PC-3 (cell line): Measurements from ENCODE around the gene KIAA0930. TPM values are rescaled to one million over a fixed set of nuclear protein-coding genes. Genes with fewer than 3 reads are reported as not detected.

Experiments
- ATAC-seq: fragments of 200-7000 bp; cut with Tn5 transposase; 2 replicates; pipeline ENCODE4 v1.9.1; 2020; ENCODE audit warnings: mild to moderate bottlenecking, moderate library complexity
- BruUV-seq: library from RNA; stranded (reverse); fragments of 400-500 nt; replicated peaks from 2 replicates; lab custom pipeline; 2021; lab: Mats Ljungman, UMichigan
- CTCF ChIA-PET: fragments of 300-600 bp; sonication (Branson Sonifier 250); formaldehyde crosslinking; loops from one replicate; lab custom pipeline; 2022; ENCODE audit warnings: antibody characterized with exemption; lab: Charles Lee
- POLR2A ChIA-PET: fragments of 300-600 bp; sonication (Branson Sonifier 250); formaldehyde crosslinking; loops from one replicate; lab custom pipeline; 2022; ENCODE audit warnings: antibody characterized with exemption; ENCODE audit not compliant: unreplicated experiment; lab: Charles Lee
- DNase-seq: peaks from one replicate; pipeline ENCODE4 v3.0.0-alpha.2; 2015
- H2AFZ ChIP-seq: fragments of 300-600 bp; sonication (generic); 2 replicates; pipeline ENCODE4 v1.6.0; 2016; ENCODE audit warnings: antibody characterized with exemption, low read length
- H3F3A ChIP-seq: fragments of 300-600 bp; sonication (generic); one replicate; pipeline ENCODE4 v1.6.0; 2017; ENCODE audit warnings: antibody characterized with exemption, low read length, control low read depth, mild to moderate bottlenecking; ENCODE audit not compliant: unreplicated experiment
- H3K27ac ChIP-seq: fragments of 300-600 bp; sonication (generic); 2 replicates; pipeline ENCODE4 v1.5.1; 2016; ENCODE audit warnings: mild to moderate bottlenecking, low read length
- H3K27me3 ChIP-seq: fragments of 300-600 bp; sonication (generic); 2 replicates; pipeline ENCODE4 v1.6.1; 2016; ENCODE audit warnings: low read length, mixed read lengths
- H3K36me3 ChIP-seq: fragments of 300-600 bp; sonication (generic); 2 replicates; pipeline ENCODE4 v1.6.1; 2016; ENCODE audit warnings: low read depth, mixed run types, low read length, mixed read lengths
- H3K4me1 ChIP-seq: fragments of 300-600 bp; sonication (generic); 2 replicates; pipeline ENCODE4 v1.5.1; 2016; ENCODE audit warnings: low read length; ENCODE audit not compliant: insufficient read depth
- H3K4me2 ChIP-seq: fragments of 300-600 bp; sonication (generic); 2 replicates; pipeline ENCODE4 v1.6.0; 2016; ENCODE audit warnings: low read length
- H3K4me3 ChIP-seq: fragments of 300-600 bp; sonication (generic); 2 replicates; pipeline ENCODE4 v1.5.1; 2016; ENCODE audit warnings: mild to moderate bottlenecking, low read length, mixed read lengths
- H3K79me2 ChIP-seq: fragments of 300-600 bp; sonication (generic); 2 replicates; pipeline ENCODE4 v1.6.1; 2017; ENCODE audit warnings: low read length, mixed read lengths
- H3K9ac ChIP-seq: fragments of 300-600 bp; sonication (generic); 2 replicates; pipeline ENCODE4 v1.6.0; 2016; ENCODE audit warnings: mild to moderate bottlenecking, low read length
- H3K9me2 ChIP-seq: fragments of 300-600 bp; sonication (generic); replicated peaks from 2 replicates; pipeline ENCODE4 v1.6.1; 2016; ENCODE audit warnings: mixed run types, low read length, mixed read lengths
- H3K9me3 ChIP-seq: fragments of 300-600 bp; sonication (generic); 2 replicates; pipeline ENCODE4 v1.6.1; 2016; ENCODE audit warnings: low read length, mixed read lengths
- H4K20me1 ChIP-seq: fragments of 300-600 bp; sonication (generic); 2 replicates; pipeline ENCODE4 v1.6.1; 2016; ENCODE audit warnings: low read length, mixed read lengths
- CTCF ChIP-seq: fragments of 300-600 bp; sonication (generic); conservative IDR thresholded peaks from 2 replicates; pipeline ENCODE4 v1.5.1; 2017; ENCODE audit warnings: antibody characterized with exemption, low read depth, mild to moderate bottlenecking, low read length
- EZH2 ChIP-seq: fragments of 300-600 bp; sonication (generic); IDR thresholded peaks from one replicate; pipeline ENCODE4 v1.6.1; 2017; ENCODE audit warnings: antibody characterized with exemption, mild to moderate bottlenecking, low read length; ENCODE audit not compliant: unreplicated experiment
- EZH2phosphoT487 ChIP-seq: fragments of 300-600 bp; sonication (generic); IDR thresholded peaks from 2 replicates; pipeline ENCODE4 v1.6.1; 2018; ENCODE audit warnings: mild to moderate bottlenecking, antibody characterized with exemption, low read length, borderline replicate concordance
- intact Hi-C: fragments of 100-400 bp; cut with micrococcal nuclease; formaldehyde crosslinking; loops from 2 replicates; pipeline ENCODE4 v1.9.0; 2023
- total RNA-seq: library from RNA; depleted of rRNA; stranded (reverse); fragments of >200 nt; gene quantifications from 2 replicates; pipeline ENCODE4 v1.2.3, GENCODE V29; 2014

KIAA0930 gene
- total RNA-seq, 1 experiment from 2014 or later = 29.8 TPM

- ChIA-PET CTCF (no interaction called here), POLR2A (no interaction called here)
- Histone ChIP-seq H3K4me2 (no peak overlapping the region), H3K4me3 (no peak overlapping the region), H3K4me1 (peaks cover 19% of the 10 kb centered on the region), H4K20me1 (no peaks in the 10 kb centered on the region), H3K36me3 (no peaks in the 10 kb centered on the region), H3K27me3 (no peaks in the 10 kb centered on the region), H3K9me3 (no peaks in the 10 kb centered on the region), H3K79me2 (no peaks in the 10 kb centered on the region), H3F3A (no peaks in the 10 kb centered on the region), H3K9ac (no peak overlapping the region), H3K27ac (no peak overlapping the region), H3K9me2 (no peaks in the 10 kb centered on the region), H2AFZ (no peak overlapping the region)
- BruUV-seq = no TSS peak
- DNase-seq (no peak), ATAC-seq (no peak)
- intact Hi-C loops = no loop called here
- no peak for TF ChIP-seq EZH2phosphoT487
- TF ChIP-seq EZH2 = no peak
- no peak for TF ChIP-seq CTCF
These were observed 29.3 kb downstream of the KIAA0930 start for GRCh38 chr22:45211435-45211834.

GRCh38 chr22:45210991-45211390 is 29.7 kb downstream of the KIAA0930 start:
- H3K9ac ChIP-seq = no peak overlapping the region
- H3K27me3 ChIP-seq = no peaks in the 10 kb centered on the region
- no peaks in the 10 kb centered on the region for H3F3A ChIP-seq
- CTCF ChIA-PET = no interaction called here
- H3K27ac ChIP-seq = no peak overlapping the region
- H2AFZ ChIP-seq = no peak overlapping the region
- POLR2A ChIA-PET = no interaction called here
- H3K36me3 ChIP-seq = no peaks in the 10 kb centered on the region
- BruUV-seq = no TSS peak
- peaks cover 19% of the 10 kb centered on the region for H3K4me1 ChIP-seq
- no peaks in the 10 kb centered on the region for H3K9me3 ChIP-seq
- H3K9me2 ChIP-seq = no peaks in the 10 kb centered on the region
- no peak for TF ChIP-seq CTCF
- no peak for TF ChIP-seq EZH2phosphoT487
- no peak for TF ChIP-seq EZH2
- no peak overlapping the region for H3K4me3 ChIP-seq
- ATAC-seq (no peak), DNase-seq (no peak)
- no peaks in the 10 kb centered on the region for H3K79me2 ChIP-seq
- intact Hi-C loops = no loop called here
- H4K20me1 ChIP-seq = no peaks in the 10 kb centered on the region
- H3K4me2 ChIP-seq = no peak overlapping the region

- H3K9ac ChIP-seq = no peak overlapping the region
- intact Hi-C loops = no loop called here
- no peak for TF ChIP-seq EZH2phosphoT487
- no peak for TF ChIP-seq EZH2
- no peak for TF ChIP-seq CTCF
- ATAC-seq = no peak
- no peaks in the 10 kb centered on the region for H4K20me1 ChIP-seq
- H3K4me3 ChIP-seq = no peak overlapping the region
- H3K27me3 ChIP-seq = no peaks in the 10 kb centered on the region
- no peak for DNase-seq
- H3K9me2 ChIP-seq = no peaks in the 10 kb centered on the region
- H3K79me2 ChIP-seq = no peaks in the 10 kb centered on the region
- no peak overlapping the region for H3K27ac ChIP-seq
- no peaks in the 10 kb centered on the region for H3K36me3 ChIP-seq
- H3K4me1 ChIP-seq = peaks cover 19% of the 10 kb centered on the region
- ChIA-PET POLR2A (no interaction called here), CTCF (interaction anchor here (0.5 kb wide), 1 partner anchor 112 kb away, joined by 5 read pairs; no protein-coding TSS in a partner anchor)
- H2AFZ ChIP-seq = no peak overlapping the region
- no peaks in the 10 kb centered on the region for H3K9me3 ChIP-seq
- H3F3A ChIP-seq = no peaks in the 10 kb centered on the region
- no TSS peak for BruUV-seq
- H3K4me2 ChIP-seq = no peak overlapping the region
These were observed 30.1 kb downstream of the KIAA0930 start for GRCh38 chr22:45210577-45210976.
